WTC11 (cell line): ENCODE results near the gene ZNF3. TPM values are rescaled to one million over a fixed set of nuclear protein-coding genes. Genes with fewer than 3 reads are reported as not detected.

Source experiments
- ATAC-seq: fragments of 200-7000 bp; cut with Tn5 transposase; 2 replicates; pipeline ENCODE4 v1.10.0; 2021; ENCODE audit warnings: mild to moderate bottlenecking, moderate library complexity
- CTCF ChIA-PET: fragments of 300-600 bp; sonication (Branson Sonifier 250); formaldehyde crosslinking; loops from one replicate; lab custom pipeline; 2021; ENCODE audit warnings: antibody characterized with exemption; lab: Charles Lee
- POLR2A ChIA-PET: fragments of 350-600 bp; sonication (Branson Sonifier 250); formaldehyde crosslinking; loops from one replicate; lab custom pipeline; 2021; ENCODE audit warnings: antibody characterized with exemption; lab: Charles Lee
- DNase-seq: peaks from one replicate; pipeline ENCODE4 v3.0.0; 2021; ENCODE audit warnings: low spot score
- H3K27ac Mint-ChIP-seq: 2 replicates; pipeline ENCODE4 v1.8.0; 2021; ENCODE audit warnings: mixed read lengths
- H3K27me3 Mint-ChIP-seq: 2 replicates; pipeline ENCODE4 v1.8.0; 2021; ENCODE audit warnings: low read depth, mild to moderate bottlenecking, moderate library complexity, mixed read lengths
- H3K36me3 Mint-ChIP-seq: 2 replicates; pipeline ENCODE4 v1.8.0; 2021; ENCODE audit warnings: mixed read lengths
- H3K4me1 Mint-ChIP-seq: 2 replicates; pipeline ENCODE4 v1.8.0; 2022; ENCODE audit warnings: mixed read lengths
- H3K4me3 Mint-ChIP-seq: 2 replicates; pipeline ENCODE4 v1.8.0; 2021; ENCODE audit warnings: mild to moderate bottlenecking, moderate library complexity, mixed read lengths
- H3K9me3 Mint-ChIP-seq: 2 replicates; pipeline ENCODE4 v1.8.0; 2021; ENCODE audit warnings: mixed read lengths
- E2F4 ChIP-seq: sonication (generic); formaldehyde crosslinking; IDR thresholded peaks from 2 replicates; pipeline ENCODE4 v1.8.1; 2022; ENCODE audit warnings: low read depth, mild to moderate bottlenecking, moderate library complexity, missing genetic modification reagents, borderline replicate concordance
- ELF4 ChIP-seq: sonication (generic); formaldehyde crosslinking; IDR thresholded peaks from 2 replicates; pipeline ENCODE4 v1.8.1; 2022; ENCODE audit warnings: low read depth, mild to moderate bottlenecking, moderate library complexity, missing genetic modification reagents
- FOXK1 ChIP-seq: sonication (generic); formaldehyde crosslinking; IDR thresholded peaks from 2 replicates; pipeline ENCODE4 v1.8.0; 2022; ENCODE audit warnings: mild to moderate bottlenecking, moderate library complexity, missing genetic modification reagents
- FOXP1 ChIP-seq: sonication (generic); formaldehyde crosslinking; IDR thresholded peaks from 2 replicates; pipeline ENCODE4 v1.8.0; 2022; ENCODE audit warnings: missing genetic modification reagents, mild to moderate bottlenecking, moderate library complexity, borderline replicate concordance
- GRHL2 ChIP-seq: fragments of 250-450 bp; sonication (Bioruptor Pico); IDR thresholded peaks from 2 replicates; pipeline ENCODE4 v1.8.0; 2022; ENCODE audit warnings: mild to moderate bottlenecking, moderate library complexity; ENCODE audit not compliant: insufficient replicate concordance, severe bottlenecking
- IRF1 ChIP-seq: sonication (generic); formaldehyde crosslinking; IDR thresholded peaks from 2 replicates; pipeline ENCODE4 v1.8.0; 2023; ENCODE audit warnings: missing genetic modification reagents
- JAZF1 ChIP-seq: fragments of 250-450 bp; sonication (Bioruptor Pico); IDR thresholded peaks from 2 replicates; pipeline ENCODE4 v1.9.0; 2021; ENCODE audit warnings: moderate library complexity, mild to moderate bottlenecking, inconsistent platforms
- MLX ChIP-seq: sonication (generic); formaldehyde crosslinking; IDR thresholded peaks from 2 replicates; pipeline ENCODE4 v1.8.1; 2023; ENCODE audit warnings: mild to moderate bottlenecking, missing genetic modification reagents, moderate library complexity
- MYBL2 ChIP-seq: sonication (generic); formaldehyde crosslinking; IDR thresholded peaks from 2 replicates; pipeline ENCODE4 v1.8.1; 2023; ENCODE audit warnings: mild to moderate bottlenecking, moderate library complexity, missing genetic modification reagents
- PREB ChIP-seq: sonication (generic); formaldehyde crosslinking; IDR thresholded peaks from 2 replicates; pipeline ENCODE4 v1.8.1; 2022; ENCODE audit warnings: mild to moderate bottlenecking, missing genetic modification reagents, moderate library complexity, borderline replicate concordance
- SP1 ChIP-seq: sonication (generic); formaldehyde crosslinking; conservative IDR thresholded peaks from 2 replicates; pipeline ENCODE4 v1.8.1; 2022; ENCODE audit warnings: missing genetic modification reagents
- USF1 ChIP-seq: sonication (generic); formaldehyde crosslinking; IDR thresholded peaks from 2 replicates; pipeline ENCODE4 v1.8.0; 2022; ENCODE audit warnings: mild to moderate bottlenecking, missing genetic modification reagents
- ZBTB21 ChIP-seq: sonication (generic); formaldehyde crosslinking; IDR thresholded peaks from 2 replicates; pipeline ENCODE4 v1.8.1; 2023; ENCODE audit warnings: mild to moderate bottlenecking, missing genetic modification reagents, borderline replicate concordance
- ZNF232 ChIP-seq: sonication (generic); formaldehyde crosslinking; IDR thresholded peaks from 2 replicates; pipeline ENCODE4 v1.8.0; 2022; ENCODE audit warnings: mild to moderate bottlenecking, missing genetic modification reagents
- ZNF263 ChIP-seq: sonication (generic); formaldehyde crosslinking; IDR thresholded peaks from 2 replicates; pipeline ENCODE4 v1.8.1; 2022; ENCODE audit warnings: low read depth, mild to moderate bottlenecking, moderate library complexity, missing genetic modification reagents
- ZNF317 ChIP-seq: sonication (generic); formaldehyde crosslinking; IDR thresholded peaks from 2 replicates; pipeline ENCODE4 v1.8.1; 2023; ENCODE audit warnings: low read depth, mild to moderate bottlenecking, moderate library complexity, missing genetic modification reagents, borderline replicate concordance
- total RNA-seq: library from RNA; stranded (reverse); gene quantifications from 3 replicates; pipeline ENCODE4 v1.2.3, GENCODE V29; 2021
- TF ChIP-seq, protein P1 (sequence below): sonication (generic); formaldehyde crosslinking; IDR thresholded peaks from 2 replicates; pipeline ENCODE4 v1.8.1; 2023; ENCODE audit warnings: mild to moderate bottlenecking, missing genetic modification reagents
- TF ChIP-seq, protein P2 (sequence below): sonication (generic); formaldehyde crosslinking; IDR thresholded peaks from 2 replicates; pipeline ENCODE4 v1.8.0; 2022; ENCODE audit warnings: mild to moderate bottlenecking, missing genetic modification reagents
- TF ChIP-seq, protein P3 (sequence below): sonication (generic); formaldehyde crosslinking; IDR thresholded peaks from 2 replicates; pipeline ENCODE4 v1.8.1; 2022; ENCODE audit warnings: mild to moderate bottlenecking, moderate library complexity, missing genetic modification reagents
- TF ChIP-seq, protein P4 (sequence below): sonication (generic); formaldehyde crosslinking; IDR thresholded peaks from 2 replicates; pipeline ENCODE4 v1.8.0; 2022; ENCODE audit warnings: mild to moderate bottlenecking, missing genetic modification reagents

The ZNF3 gene
- total RNA-seq, 1 experiment from 2014 or later: 48.3 TPM

GRCh38 chr7:100127866-100128636, 46.5 kb upstream of the ZNF3 start:
- DNase-seq (peak; percentile 43), ATAC-seq (peak; percentile 27)
- Mint-ChIP-seq H3K27me3 (peaks cover 15% of the 10 kb centered on the region), H3K27ac (no peak overlapping the region), H3K9me3 (no peaks in the 10 kb centered on the region)
- POLR2A ChIA-PET: interaction anchor here (1.0 kb wide), 1 partner anchor 27 kb away, joined by 9 read pairs; the partner anchor contains the start of genes AP4M1 and MCM7
- CTCF ChIA-PET: interaction anchor here (0.6 to 1.0 kb wide), 4 partner anchors 19 to 40 kb away, joined by 3 read pairs; partner anchors contain the start of genes GAL3ST4 and LAMTOR4
- TF ChIP-seq USF1 (CRISPR knock-in tag) (0 out of 2 replicates have a peak, but pooled peaks have one; percentile 13), ZNF317 (no peak), FOXK1 (CRISPR knock-in tag) (0 out of 2 replicates have a peak, but pooled peaks have one; percentile 3), ZNF263 (CRISPR knock-in tag) (no peak)
- TF ChIP-seq, protein P1, sequence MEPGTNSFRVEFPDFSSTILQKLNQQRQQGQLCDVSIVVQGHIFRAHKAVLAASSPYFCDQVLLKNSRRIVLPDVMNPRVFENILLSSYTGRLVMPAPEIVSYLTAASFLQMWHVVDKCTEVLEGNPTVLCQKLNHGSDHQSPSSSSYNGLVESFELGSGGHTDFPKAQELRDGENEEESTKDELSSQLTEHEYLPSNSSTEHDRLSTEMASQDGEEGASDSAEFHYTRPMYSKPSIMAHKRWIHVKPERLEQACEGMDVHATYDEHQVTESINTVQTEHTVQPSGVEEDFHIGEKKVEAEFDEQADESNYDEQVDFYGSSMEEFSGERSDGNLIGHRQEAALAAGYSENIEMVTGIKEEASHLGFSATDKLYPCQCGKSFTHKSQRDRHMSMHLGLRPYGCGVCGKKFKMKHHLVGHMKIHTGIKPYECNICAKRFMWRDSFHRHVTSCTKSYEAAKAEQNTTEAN: no peak
- TF ChIP-seq, all 79 proteins: peak for 2
- Mint-ChIP-seq H3K4me1 (peaks cover 14% of the 10 kb centered on the region), H3K4me3 (peak overlapping the region; percentile 77), H3K36me3 (no peaks in the 10 kb centered on the region)

DNA sequence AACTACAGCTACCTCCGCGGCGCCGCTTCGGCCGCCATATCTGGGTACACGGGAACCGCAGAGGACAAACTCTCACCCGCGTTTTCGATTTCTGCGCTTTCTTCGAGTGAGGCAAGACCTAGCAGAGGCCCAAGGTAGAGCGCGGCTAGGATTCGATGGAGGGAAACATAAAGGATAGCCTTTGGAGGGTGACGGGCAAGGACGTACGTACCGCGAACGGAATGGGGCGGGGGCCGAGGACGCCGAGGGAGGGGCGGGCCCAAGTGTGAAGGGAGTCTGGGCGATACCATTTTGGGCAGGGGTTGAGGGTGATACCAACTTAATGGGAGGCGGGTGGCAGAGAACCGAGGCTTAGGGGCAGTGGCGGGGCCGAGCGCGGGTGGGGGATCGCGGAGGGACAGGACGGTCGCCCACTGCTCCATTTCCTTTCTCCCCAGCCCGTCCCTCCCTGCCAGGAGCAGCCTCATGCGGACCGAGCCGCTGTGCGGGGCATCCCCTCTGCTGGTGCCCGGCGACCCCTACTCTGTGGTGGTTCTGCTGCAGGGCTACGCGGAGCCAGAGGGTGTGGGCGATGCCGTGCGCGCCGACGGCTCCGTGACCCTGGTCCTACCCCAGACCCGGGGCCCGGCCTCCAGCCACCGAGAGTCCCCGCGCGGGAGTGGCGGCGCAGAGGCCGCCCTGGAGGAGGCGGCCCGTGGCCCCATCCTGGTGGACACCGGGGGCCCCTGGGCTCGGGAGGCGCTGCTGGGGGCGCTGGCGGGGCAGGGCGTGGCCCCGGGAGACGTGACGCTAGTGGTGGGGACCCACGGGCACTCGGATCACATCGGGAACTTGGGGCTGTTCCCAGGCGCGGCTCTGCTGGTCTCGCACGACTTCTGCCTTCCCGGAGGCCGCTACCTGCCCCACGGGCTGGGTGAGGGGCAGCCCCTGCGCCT, 45.7 kb upstream of the ZNF3 start, which contains the start of gene MBLAC1:
TSS of gene MBLAC1 (plus strand) at position 37 of the 935 bp plus-strand sequence. CDS start at position 466, 429 bp downstream.
- peak within 1 kb of the TSS; percentile 99 for H3K27ac Mint-ChIP-seq
- H3K27me3 Mint-ChIP-seq: peaks cover 15% of the 10 kb centered on the region
- peak within 1 kb of the TSS; percentile 99 for H3K4me3 Mint-ChIP-seq
- H3K4me1 Mint-ChIP-seq: peaks cover 15% of the 10 kb centered on the region
- ATAC-seq (peak; percentile 62), DNase-seq (peak; percentile 86)
- no peaks in the 10 kb centered on the region for H3K9me3 Mint-ChIP-seq
- ChIA-PET POLR2A (interaction anchor here (0.6 to 2.3 kb wide), 5 partner anchors 22 to 529 kb away, joined by 3 to 21 read pairs (median 3); partner anchors contain the start of genes AP4M1, LAMTOR4, MCM7 and TMEM225B), CTCF (interaction anchor here (0.6 to 2.1 kb wide), 6 partner anchors 14 to 701 kb away, joined by 3 to 5 read pairs (median 3); partner anchors contain the start of gene AP4M1)
- peaks cover 2% of the 10 kb centered on the region; the same call in 1 of the 2 replicates for H3K36me3 Mint-ChIP-seq
- TF ChIP-seq PREB (CRISPR knock-in tag) (no peak), ZBTB21 (CRISPR knock-in tag) (no peak), MLX (CRISPR knock-in tag) (no peak; the same call in 1 of the 2 replicates), FOXP1 (CRISPR knock-in tag) (no peak; the same call in 1 of the 2 replicates), IRF1 (0 out of 2 replicates have a peak, but pooled peaks have one; percentile 2), ZNF317 (no peak), E2F4 (CRISPR knock-in tag) (no peak), SP1 (CRISPR knock-in tag) (peak; percentile 72), JAZF1 (no peak), ELF4 (no peak), GRHL2 (CRISPR knock-in tag) (no peak), ZNF232 (no peak), MYBL2 (CRISPR knock-in tag) (no peak)
- TF ChIP-seq, protein P2, sequence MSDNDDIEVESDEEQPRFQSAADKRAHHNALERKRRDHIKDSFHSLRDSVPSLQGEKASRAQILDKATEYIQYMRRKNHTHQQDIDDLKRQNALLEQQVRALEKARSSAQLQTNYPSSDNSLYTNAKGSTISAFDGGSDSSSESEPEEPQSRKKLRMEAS (CRISPR knock-in tag): peak; percentile 41
- TF ChIP-seq, protein P3, sequence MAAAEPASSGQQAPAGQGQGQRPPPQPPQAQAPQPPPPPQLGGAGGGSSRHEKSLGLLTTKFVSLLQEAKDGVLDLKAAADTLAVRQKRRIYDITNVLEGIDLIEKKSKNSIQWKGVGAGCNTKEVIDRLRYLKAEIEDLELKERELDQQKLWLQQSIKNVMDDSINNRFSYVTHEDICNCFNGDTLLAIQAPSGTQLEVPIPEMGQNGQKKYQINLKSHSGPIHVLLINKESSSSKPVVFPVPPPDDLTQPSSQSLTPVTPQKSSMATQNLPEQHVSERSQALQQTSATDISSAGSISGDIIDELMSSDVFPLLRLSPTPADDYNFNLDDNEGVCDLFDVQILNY (CRISPR knock-in tag): peak; percentile 23; the same call in 1 of the 2 replicates
- TF ChIP-seq, protein P4, sequence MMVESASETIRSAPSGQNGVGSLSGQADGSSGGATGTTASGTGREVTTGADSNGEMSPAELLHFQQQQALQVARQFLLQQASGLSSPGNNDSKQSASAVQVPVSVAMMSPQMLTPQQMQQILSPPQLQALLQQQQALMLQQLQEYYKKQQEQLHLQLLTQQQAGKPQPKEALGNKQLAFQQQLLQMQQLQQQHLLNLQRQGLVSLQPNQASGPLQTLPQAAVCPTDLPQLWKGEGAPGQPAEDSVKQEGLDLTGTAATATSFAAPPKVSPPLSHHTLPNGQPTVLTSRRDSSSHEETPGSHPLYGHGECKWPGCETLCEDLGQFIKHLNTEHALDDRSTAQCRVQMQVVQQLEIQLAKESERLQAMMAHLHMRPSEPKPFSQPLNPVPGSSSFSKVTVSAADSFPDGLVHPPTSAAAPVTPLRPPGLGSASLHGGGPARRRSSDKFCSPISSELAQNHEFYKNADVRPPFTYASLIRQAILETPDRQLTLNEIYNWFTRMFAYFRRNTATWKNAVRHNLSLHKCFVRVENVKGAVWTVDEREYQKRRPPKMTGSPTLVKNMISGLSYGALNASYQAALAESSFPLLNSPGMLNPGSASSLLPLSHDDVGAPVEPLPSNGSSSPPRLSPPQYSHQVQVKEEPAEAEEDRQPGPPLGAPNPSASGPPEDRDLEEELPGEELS (CRISPR knock-in tag): peak; percentile 28; the same call in 1 of the 2 replicates
